ACC112 (cell line): ENCODE measurements around the gene MRPL58.

Experiments used
- H2AFZ ChIP-seq: fragments of 200-600 bp; sonication (generic); one replicate; pipeline ENCODE4 v1.6.0; 2017; ENCODE audit warnings: antibody characterized with exemption, low read length; ENCODE audit not compliant: unreplicated experiment
- H3K27ac ChIP-seq: fragments of 200-600 bp; sonication (generic); 2 replicates; pipeline ENCODE4 v1.5.1; 2014; ENCODE audit warnings: low read depth, mild to moderate bottlenecking, antibody characterized with exemption, low read length, moderate library complexity
- H3K27me3 ChIP-seq: fragments of 200-600 bp; sonication (generic); 2 replicates; pipeline ENCODE4 v1.6.1; 2014; ENCODE audit warnings: mild to moderate bottlenecking, antibody characterized with exemption, low read length, moderate library complexity, mixed read lengths; ENCODE audit not compliant: insufficient read depth
- H3K36me3 ChIP-seq: fragments of 200-600 bp; sonication (generic); 2 replicates; pipeline ENCODE4 v1.6.1; 2016; ENCODE audit warnings: mild to moderate bottlenecking, antibody characterized with exemption, low read length, moderate library complexity, mixed read lengths; ENCODE audit not compliant: insufficient read depth
- H3K4me1 ChIP-seq: fragments of 200-600 bp; sonication (generic); one replicate; pipeline ENCODE4 v1.6.1; 2016; ENCODE audit warnings: low read length, mixed read lengths; ENCODE audit not compliant: insufficient read depth, unreplicated experiment, control insufficient read depth
- H3K4me3 ChIP-seq: fragments of 200-600 bp; sonication (generic); 2 replicates; pipeline ENCODE4 v1.5.1; 2014; ENCODE audit warnings: mild to moderate bottlenecking, low read depth, low read length
- H3K79me2 ChIP-seq: fragments of 200-600 bp; sonication (generic); one replicate; pipeline ENCODE4 v1.6.0; 2016; ENCODE audit warnings: low read length; ENCODE audit not compliant: control insufficient read depth, unreplicated experiment, insufficient read depth

Gene MRPL58

GRCh38 chr17:75048249-75048878 is 35.9 kb downstream of the MRPL58 start:
- no peak overlapping the region for H2AFZ ChIP-seq
- peaks cover 27% of the 10 kb centered on the region for H3K79me2 ChIP-seq
- H3K36me3 ChIP-seq: peaks cover 4% of the 10 kb centered on the region; the same call in 1 of the 2 replicates
- H3K4me1 ChIP-seq: peaks cover 13% of the 10 kb centered on the region
- no peaks in the 10 kb centered on the region for H3K27me3 ChIP-seq
- H3K27ac ChIP-seq: no peak overlapping the region
- H3K4me3 ChIP-seq: peak overlapping the region; percentile 93

GRCh38 chr17:75049057-75049456 is 36.6 kb downstream of the MRPL58 start:
- H3K79me2 ChIP-seq: peaks cover 27% of the 10 kb centered on the region
- no peak overlapping the region for H2AFZ ChIP-seq
- H3K4me3 ChIP-seq: peak overlapping the region; percentile 93
- H3K27ac ChIP-seq: no peak overlapping the region
- H3K27me3 ChIP-seq: no peaks in the 10 kb centered on the region
- H3K36me3 ChIP-seq: peaks cover 7% of the 10 kb centered on the region
- peaks cover 13% of the 10 kb centered on the region for H3K4me1 ChIP-seq

- peaks cover 9% of the 10 kb centered on the region for H3K36me3 ChIP-seq
- no peak overlapping the region for H3K4me3 ChIP-seq
- no peaks in the 10 kb centered on the region for H3K27me3 ChIP-seq
- H2AFZ ChIP-seq: no peak overlapping the region
- peaks cover 24% of the 10 kb centered on the region for H3K79me2 ChIP-seq
- H3K27ac ChIP-seq: no peak overlapping the region
- peaks cover 13% of the 10 kb centered on the region for H3K4me1 ChIP-seq
Observed at GRCh38 chr17:75049706-75050105, 37.2 kb downstream of the MRPL58 start.

GRCh38 chr17:75051941-75052340 is 39.5 kb downstream of the MRPL58 start:
- Histone ChIP-seq H3K4me3 (no peak overlapping the region), H2AFZ (no peak overlapping the region), H3K79me2 (peaks cover 16% of the 10 kb centered on the region), H3K27ac (no peak overlapping the region), H3K4me1 (peaks cover 10% of the 10 kb centered on the region), H3K36me3 (peaks cover 9% of the 10 kb centered on the region), H3K27me3 (no peaks in the 10 kb centered on the region)

- H3K4me1 ChIP-seq: no peaks in the 10 kb centered on the region
- no peak overlapping the region for H3K27ac ChIP-seq
- H3K27me3 ChIP-seq: no peaks in the 10 kb centered on the region
- no peaks in the 10 kb centered on the region for H3K79me2 ChIP-seq
- no peak overlapping the region for H3K4me3 ChIP-seq
- H2AFZ ChIP-seq: no peak overlapping the region
- peaks cover 5% of the 10 kb centered on the region for H3K36me3 ChIP-seq
Observed at GRCh38 chr17:75059369-75060345, 47.2 kb downstream of the MRPL58 start.

GRCh38 chr17:75060434-75061054 is 48.1 kb downstream of the MRPL58 start:
- H3K36me3 ChIP-seq: peaks cover 5% of the 10 kb centered on the region
- no peaks in the 10 kb centered on the region for H3K79me2 ChIP-seq
- H2AFZ ChIP-seq: no peak overlapping the region
- no peak overlapping the region for H3K4me3 ChIP-seq
- H3K4me1 ChIP-seq: peaks cover 3% of the 10 kb centered on the region
- no peak overlapping the region for H3K27ac ChIP-seq
- no peaks in the 10 kb centered on the region for H3K27me3 ChIP-seq

- H3K4me3 ChIP-seq: no peak overlapping the region
- no peak overlapping the region for H2AFZ ChIP-seq
- H3K27ac ChIP-seq: no peak overlapping the region
- H3K27me3 ChIP-seq: no peaks in the 10 kb centered on the region
- peaks cover 5% of the 10 kb centered on the region for H3K36me3 ChIP-seq
- no peaks in the 10 kb centered on the region for H3K79me2 ChIP-seq
- H3K4me1 ChIP-seq: peaks cover 6% of the 10 kb centered on the region
Observed at GRCh38 chr17:75061055-75061438, 48.6 kb downstream of the MRPL58 start.

GRCh38 chr17:75061618-75062017 is 49.1 kb downstream of the MRPL58 start:
- no peak overlapping the region for H2AFZ ChIP-seq
- H3K27me3 ChIP-seq: no peaks in the 10 kb centered on the region
- no peak overlapping the region for H3K4me3 ChIP-seq
- peaks cover 6% of the 10 kb centered on the region for H3K4me1 ChIP-seq
- H3K36me3 ChIP-seq: peaks cover 5% of the 10 kb centered on the region; the same call in 1 of the 2 replicates
- no peaks in the 10 kb centered on the region for H3K79me2 ChIP-seq
- H3K27ac ChIP-seq: no peak overlapping the region

- Histone ChIP-seq H3K27ac (no peak overlapping the region), H3K4me1 (peaks cover 6% of the 10 kb centered on the region), H3K4me3 (no peak overlapping the region), H3K27me3 (no peaks in the 10 kb centered on the region), H3K36me3 (peaks cover 5% of the 10 kb centered on the region; the same call in 1 of the 2 replicates), H3K79me2 (no peaks in the 10 kb centered on the region), H2AFZ (no peak overlapping the region)
Observed at GRCh38 chr17:75063201-75063600, 50.7 kb downstream of the MRPL58 start.

GRCh38 chr17:75063626-75064025 is 51.2 kb downstream of the MRPL58 start:
- no peak overlapping the region for H3K4me3 ChIP-seq
- H3K27me3 ChIP-seq: no peaks in the 10 kb centered on the region
- no peak overlapping the region for H3K27ac ChIP-seq
- H2AFZ ChIP-seq: no peak overlapping the region
- peaks cover 5% of the 10 kb centered on the region; the same call in 1 of the 2 replicates for H3K36me3 ChIP-seq
- peaks cover 6% of the 10 kb centered on the region for H3K4me1 ChIP-seq
- no peaks in the 10 kb centered on the region for H3K79me2 ChIP-seq
